GM19238 (cell line): ENCODE results near the gene EVI2B.
"Not testable (repeated sequence)": the region's sequence is repeated elsewhere in the genome, so short reads cannot be mapped to it uniquely, and the experiment has no call there.

Experiments used
- DNase-seq: peaks from one replicate; pipeline ENCODE4 v3.0.0; 2011; ENCODE audit warnings: low spot score; ENCODE audit not compliant: insufficient read length

The EVI2B gene

DNA sequence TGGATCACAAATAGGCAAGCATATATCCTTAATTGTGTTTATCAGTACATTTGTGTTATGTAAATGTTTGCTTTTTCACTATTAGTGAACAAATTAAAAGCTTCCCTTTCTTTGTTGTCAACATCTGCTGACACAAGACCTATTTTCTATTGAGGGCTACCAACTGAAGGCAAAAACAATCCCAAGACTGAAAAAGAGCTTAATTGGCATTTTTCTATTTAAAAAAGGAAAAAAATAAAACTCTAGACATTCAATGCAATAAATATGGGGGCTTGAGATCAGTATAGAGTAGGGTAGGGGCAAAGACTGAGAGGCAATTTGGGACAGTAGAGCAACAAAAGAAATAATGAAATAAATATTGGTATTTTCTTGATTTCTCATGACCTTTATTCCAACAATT lies 41.1 kb downstream of the EVI2B start:
- no peak for DNase-seq

DNA sequence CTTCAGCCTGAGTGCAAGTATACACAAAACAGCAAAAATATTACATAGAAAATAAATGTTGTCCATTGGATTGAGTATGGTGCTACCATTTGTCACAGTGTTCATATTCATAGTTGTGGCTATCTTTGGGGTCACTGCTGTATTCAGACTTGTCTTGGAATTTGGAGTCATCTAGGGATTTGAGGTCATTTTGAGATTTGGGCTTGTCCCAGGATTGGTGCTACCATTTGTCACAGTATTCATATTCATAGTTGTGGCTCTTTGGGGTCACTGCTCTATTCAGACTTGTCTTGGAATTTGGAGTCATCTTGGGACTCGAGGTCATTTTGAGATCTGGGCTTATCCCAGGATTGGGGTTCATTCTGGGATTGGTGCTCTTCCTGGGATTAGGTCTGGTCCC lies 41.6 kb downstream of the EVI2B start:
- no peak for DNase-seq

DNA sequence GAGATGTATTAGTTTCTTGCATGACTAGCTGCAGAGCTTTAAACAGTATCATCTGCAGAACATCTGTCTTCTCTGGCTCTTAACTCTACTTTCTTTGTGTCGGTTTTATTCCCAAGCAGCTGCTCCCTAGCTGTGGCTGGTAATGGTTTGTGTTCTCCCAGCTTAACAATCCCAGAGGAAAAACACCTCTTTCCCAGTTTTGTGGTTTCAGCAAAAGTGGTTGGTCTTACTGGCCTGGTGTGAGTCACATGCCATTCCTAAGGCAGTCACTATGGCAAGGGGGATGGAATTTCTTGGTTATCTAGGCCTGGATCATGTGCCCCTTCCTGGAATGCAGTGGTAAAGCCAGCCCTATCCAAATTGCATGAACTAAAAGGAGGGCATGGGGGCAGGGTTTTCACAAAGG lies 44.3 kb downstream of the EVI2B start:
- no peak for DNase-seq

DNA sequence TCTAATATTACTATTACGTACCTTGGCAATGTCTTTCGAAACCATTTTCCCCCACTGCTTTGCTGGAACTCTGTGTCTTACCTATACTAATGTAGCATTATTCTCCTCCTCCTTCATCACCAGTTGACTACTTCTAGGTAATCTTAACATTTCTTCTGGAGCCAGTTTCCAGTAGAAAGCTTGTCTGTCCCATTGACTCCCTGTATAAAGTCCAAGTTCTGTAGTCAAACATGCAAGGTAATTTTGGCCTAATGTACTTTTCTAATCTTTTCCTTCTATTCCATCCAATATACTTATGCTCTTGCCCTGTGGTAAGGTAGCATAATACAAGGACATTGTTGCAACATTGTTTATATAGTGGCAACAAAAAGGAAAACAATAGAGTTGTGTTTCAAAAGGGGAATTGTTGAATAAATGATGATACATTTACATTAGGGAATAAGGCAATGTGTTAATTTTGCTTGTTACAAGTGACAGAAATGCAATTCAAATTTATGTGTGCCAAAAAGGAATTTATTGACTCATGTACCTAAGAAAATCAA lies 44.7 kb downstream of the EVI2B start:
- DNase-seq, result no peak

DNA sequence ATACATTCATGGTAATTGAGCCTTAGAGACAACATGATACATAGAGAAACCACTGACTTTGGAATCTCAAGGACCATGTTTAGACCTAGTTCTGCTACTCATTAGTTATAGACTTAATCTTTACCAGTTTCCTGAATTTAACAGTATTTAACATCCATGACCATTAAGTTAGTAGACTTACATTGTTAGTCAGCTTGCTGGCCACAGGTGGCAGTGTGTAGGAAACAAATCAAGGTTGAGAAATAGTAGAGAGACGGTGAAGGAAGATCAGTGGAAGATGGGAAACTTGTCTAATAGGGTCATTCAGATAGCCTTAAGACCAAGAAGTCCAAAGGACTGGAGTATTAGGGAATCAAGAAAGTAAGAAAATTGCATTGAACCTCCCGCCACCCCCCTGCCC lies 47.8 kb downstream of the EVI2B start:
- no peak for DNase-seq

DNA sequence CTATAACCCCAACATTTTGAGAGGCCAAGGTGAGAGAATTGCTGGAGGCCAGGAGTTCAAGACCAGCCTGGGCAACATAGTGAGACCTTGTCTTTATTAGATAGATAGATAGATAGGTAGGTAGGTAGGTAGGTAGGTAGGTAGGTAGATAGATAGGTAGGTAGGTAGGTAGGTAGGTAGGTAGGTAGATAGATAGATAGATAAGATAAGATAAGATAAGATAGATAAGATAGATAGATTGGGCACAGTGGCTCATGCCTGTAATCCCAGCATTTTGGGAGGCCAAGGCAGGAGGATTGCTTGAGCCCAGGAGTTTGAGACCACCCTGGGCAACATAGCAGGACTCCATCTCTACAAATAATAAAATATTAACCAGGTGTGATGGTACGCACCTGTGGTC lies 50.9 kb downstream of the EVI2B start:
- DNase-seq, result not testable (repeated sequence)

DNA sequence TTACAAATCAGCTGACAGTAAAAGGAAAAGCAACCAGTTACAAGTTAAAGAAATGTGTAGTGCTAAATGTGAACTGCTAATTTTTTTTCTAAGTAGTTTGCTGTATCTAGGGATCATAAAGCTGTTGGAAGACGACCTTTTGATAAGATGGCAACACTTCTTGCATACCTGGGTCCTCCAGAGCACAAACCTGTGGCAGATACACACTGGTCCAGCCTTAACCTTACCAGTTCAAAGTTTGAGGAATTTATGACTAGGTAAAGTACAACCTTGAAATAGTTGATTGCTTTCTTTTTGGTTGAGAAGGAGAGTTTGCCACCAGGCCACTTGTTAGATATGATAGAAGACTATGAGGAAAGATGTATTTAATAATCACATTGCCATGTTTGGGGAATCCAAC lies 52.3 kb downstream of the EVI2B start:
- DNase-seq, result no peak

DNA sequence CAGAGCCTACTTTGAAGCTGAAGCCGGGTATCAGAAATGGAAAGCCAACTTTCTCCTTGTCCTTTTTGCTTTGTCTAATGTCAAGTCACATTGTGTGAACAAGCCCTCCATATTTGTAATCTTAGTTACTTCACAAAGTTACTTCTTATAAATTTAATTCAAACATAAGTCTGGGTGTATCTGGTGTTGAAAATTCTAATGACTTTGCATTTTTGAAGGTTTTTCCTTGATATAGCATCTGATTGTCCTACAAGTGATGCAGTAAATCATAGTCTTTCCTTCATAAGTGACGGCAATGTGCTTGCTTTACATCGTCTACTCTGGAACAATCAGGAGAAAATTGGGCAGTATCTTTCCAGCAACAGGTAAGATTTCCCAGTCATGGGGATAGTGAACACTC lies 53.7 kb downstream of the EVI2B start:
- no peak for DNase-seq

DNA sequence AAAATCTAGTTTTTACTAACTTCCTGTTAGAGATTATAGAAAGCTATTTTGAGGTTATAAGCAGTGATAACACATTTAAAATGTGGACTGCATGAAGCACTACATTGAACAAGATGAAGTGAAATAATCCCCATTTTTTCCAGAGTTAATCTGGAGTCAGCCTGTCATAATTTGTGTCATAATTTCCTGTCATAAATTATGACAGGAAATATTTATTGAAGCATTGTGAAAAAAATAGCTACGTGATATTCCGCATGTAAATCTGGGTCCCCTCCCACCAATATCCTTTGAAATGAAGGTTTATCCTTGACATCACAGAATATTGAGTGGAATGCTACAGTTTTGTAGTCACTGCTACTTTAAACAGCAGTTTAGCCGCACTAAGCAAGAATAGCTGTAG lies 56.9 kb downstream of the EVI2B start:
- no peak for DNase-seq

DNA sequence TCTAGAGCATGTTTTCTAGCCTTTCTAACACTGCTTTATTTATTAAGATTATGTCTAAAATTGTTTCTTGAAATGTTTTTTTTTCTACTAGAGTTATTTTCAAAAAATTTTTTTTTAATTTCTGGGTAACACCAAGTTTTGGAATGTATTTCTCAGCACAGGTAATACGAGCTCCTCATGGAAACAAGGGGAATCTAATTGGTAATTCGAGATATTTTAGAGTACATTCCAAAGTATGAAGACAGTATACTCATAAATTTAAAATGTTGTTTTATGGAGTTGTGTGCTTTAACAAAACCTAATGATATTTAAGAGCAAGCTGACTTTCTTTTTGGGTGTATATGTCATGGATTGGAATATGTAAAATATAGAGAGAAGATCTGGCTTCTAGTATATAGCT lies 59.2 kb downstream of the EVI2B start:
- DNase-seq, result no peak
